Right lobe of liver (tissue), 4 donors: ENCODE measurements around the gene LDLRAD4.

Experiments
- POLR2A ChIP-seq: fragments of 450-650 bp; IDR thresholded peaks from one replicate; pipeline ENCODE4 v1.6.1; 2017; ENCODE audit warnings: antibody characterized with exemption, mild to moderate bottlenecking
- TF ChIP-seq, protein P1 (sequence below), 4 donors: fragments of 200-600 bp in 3 of 4; fragments of 450-650 bp in 1 of 4; IDR thresholded peaks; one replicate each; pipeline versions ENCODE4 v1.5.1 to v1.8.0; 2016 to 2022; ENCODE audit warnings: antibody characterized with exemption in 4 of 4, mild to moderate bottlenecking in 2 of 4
- donor health status: DM: no; HTN: no; CAD: no.
- donor health status: DM: no; HTN: no; CAD: no.
- donor health status: DM: no; HTN: yes; CAD: no.

DNA sequence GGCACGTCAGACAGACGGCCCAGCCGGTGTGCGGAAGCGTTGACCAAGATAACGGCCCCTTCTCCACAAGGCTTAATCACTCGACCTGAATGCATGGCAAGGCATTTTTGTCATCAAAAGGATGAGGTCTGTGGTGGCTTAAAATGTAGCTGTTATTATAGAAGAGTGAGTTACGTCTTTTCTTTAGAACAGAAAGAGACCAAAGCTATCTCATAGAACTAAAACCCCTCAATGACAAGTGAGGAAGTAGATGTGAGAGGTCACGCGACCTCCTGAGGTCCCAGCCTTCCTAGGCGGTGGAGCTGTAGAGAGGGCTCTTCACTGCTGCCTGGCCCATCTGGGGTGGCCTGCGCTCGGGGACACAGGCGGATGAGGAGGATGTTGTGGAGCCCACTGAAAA is 75.7 kb downstream of the LDLRAD4 start:
- TF ChIP-seq, protein P1, sequence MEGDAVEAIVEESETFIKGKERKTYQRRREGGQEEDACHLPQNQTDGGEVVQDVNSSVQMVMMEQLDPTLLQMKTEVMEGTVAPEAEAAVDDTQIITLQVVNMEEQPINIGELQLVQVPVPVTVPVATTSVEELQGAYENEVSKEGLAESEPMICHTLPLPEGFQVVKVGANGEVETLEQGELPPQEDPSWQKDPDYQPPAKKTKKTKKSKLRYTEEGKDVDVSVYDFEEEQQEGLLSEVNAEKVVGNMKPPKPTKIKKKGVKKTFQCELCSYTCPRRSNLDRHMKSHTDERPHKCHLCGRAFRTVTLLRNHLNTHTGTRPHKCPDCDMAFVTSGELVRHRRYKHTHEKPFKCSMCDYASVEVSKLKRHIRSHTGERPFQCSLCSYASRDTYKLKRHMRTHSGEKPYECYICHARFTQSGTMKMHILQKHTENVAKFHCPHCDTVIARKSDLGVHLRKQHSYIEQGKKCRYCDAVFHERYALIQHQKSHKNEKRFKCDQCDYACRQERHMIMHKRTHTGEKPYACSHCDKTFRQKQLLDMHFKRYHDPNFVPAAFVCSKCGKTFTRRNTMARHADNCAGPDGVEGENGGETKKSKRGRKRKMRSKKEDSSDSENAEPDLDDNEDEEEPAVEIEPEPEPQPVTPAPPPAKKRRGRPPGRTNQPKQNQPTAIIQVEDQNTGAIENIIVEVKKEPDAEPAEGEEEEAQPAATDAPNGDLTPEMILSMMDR (IDR thresholded peaks at IDR 0.05), result no peak
- TF ChIP-seq POLR2A, result no peak
